Measurements from ENCODE around the gene ICA1. TPM values are rescaled to one million over a fixed set of nuclear protein-coding genes. Genes with fewer than 3 reads are reported as not detected.

ICA1 gene
- polyA plus RNA-seq, 2 of the 4 experiments (the other 2 are of a cell fraction): 0.66 to 2.0 TPM

GRCh38 chr7:8205537-8205936, 56.4 kb downstream of the ICA1 start:
- H3K4me1 ChIP-seq: no peaks in the 10 kb centered on the region
- POLR2A ChIA-PET: no interaction called here
- WGBS (ENCODE audit: missing lambda C conversion rate): 48% methylated on average over 5 of the region's 5 CpGs

GRCh38 chr7:8205031-8205387, 57.0 kb downstream of the ICA1 start:
- 57% methylated on average over 2 of the region's 2 CpGs for WGBS (ENCODE audit: missing lambda C conversion rate)
- no peak for TF ChIP-seq MAFK (IDR thresholded peaks at IDR 0.05; ENCODE audit: partially characterized antibody)
- no peak for TF ChIP-seq HMGXB4 (CRISPR knock-in tag; IDR thresholded peaks at IDR 0.05; ENCODE audit: borderline replicate concordance)
- TF ChIP-seq GATA3 (IDR thresholded peaks at IDR 0.05; ENCODE audit: borderline replicate concordance): no peak
- TF ChIP-seq ELK1 (IDR thresholded peaks at IDR 0.05; ENCODE audit: low read depth, low read length): no peak
- no peak for TF ChIP-seq KDM5A (IDR thresholded peaks at IDR 0.05)
- TF ChIP-seq CHD4 (IDR thresholded peaks at IDR 0.05; ENCODE audit: borderline replicate concordance): no peak
- no peak for DNase-seq (ENCODE audit: low read depth in 1 of 2, low spot score in 1 of 2)
- Histone ChIP-seq H3K27ac (no peak overlapping the region), H3K4me3 (no peak overlapping the region), H3K4me1 (no peaks in the 10 kb centered on the region), H3K9me3 (no peaks in the 10 kb centered on the region), H3K4me2 (no peak overlapping the region)
- no peak for ATAC-seq
- ChIA-PET CTCF (interaction anchor here (1.3 to 2.0 kb wide), 3 partner anchors 12 to 610 kb away, joined by 3 to 4 read pairs (median 3); no protein-coding TSS in a partner anchor), POLR2A (no interaction called here)
- FAIRE-seq: no peak

More at GRCh38 chr7:8205537-8205936, 56.4 kb downstream of the ICA1 start:
- CTCF ChIA-PET: interaction anchor here (1.2 to 1.7 kb wide), 4 partner anchors 12 to 611 kb away, joined by 3 to 4 read pairs (median 4); no protein-coding TSS in a partner anchor
- H3K27ac ChIP-seq: no peak overlapping the region
- DNase-seq (ENCODE audit: low read depth in 1 of 2, low spot score in 1 of 2) (no peak), ATAC-seq (no peak), FAIRE-seq (no peak)
- H3K9me3 ChIP-seq: no peaks in the 10 kb centered on the region
- TF ChIP-seq POLR2AphosphoS2 (conservative IDR thresholded peaks at IDR 0.05; ENCODE audit: low read length): no peak
- no peak for TF ChIP-seq FOSL2 (IDR thresholded peaks at IDR 0.05)
- no peak for TF ChIP-seq FOSL2 (CRISPR knock-in tag; IDR thresholded peaks at IDR 0.05)
- no peak for TF ChIP-seq HMGXB4 (CRISPR knock-in tag; IDR thresholded peaks at IDR 0.05; ENCODE audit: borderline replicate concordance)
- TF ChIP-seq PHF8 (IDR thresholded peaks at IDR 0.05; ENCODE audit: borderline replicate concordance, low read depth): no peak
- H3K4me2 ChIP-seq: no peak overlapping the region
- no peak overlapping the region for H3K4me3 ChIP-seq

GRCh38 chr7:8204339-8205030, 57.5 kb downstream of the ICA1 start:
- TF ChIP-seq POLR2A (IDR thresholded peaks at IDR 0.05; ENCODE audit: low read length) (no peak), ZNF302 (CRISPR knock-in tag; IDR thresholded peaks at IDR 0.05) (no peak), MAFK (IDR thresholded peaks at IDR 0.05; ENCODE audit: partially characterized antibody) (peak; percentile 62), E2F6 (IDR thresholded peaks at IDR 0.05; ENCODE audit: borderline replicate concordance, low read depth) (no peak)
- Histone ChIP-seq H3K9me3 (no peaks in the 10 kb centered on the region), H3K4me3 (no peak overlapping the region), H3K4me1 (no peaks in the 10 kb centered on the region), H3K4me2 (no peak overlapping the region), H3K27ac (no peak overlapping the region)
- 38% methylated on average over 7 of the region's 7 CpGs for WGBS (ENCODE audit: missing lambda C conversion rate)
- FAIRE-seq (no peak), DNase-seq (ENCODE audit: low read depth in 1 of 2, low spot score in 1 of 2) (no peak), ATAC-seq (no peak)
- ChIA-PET POLR2A (no interaction called here), CTCF (interaction anchor here (1.3 to 2.0 kb wide), 3 partner anchors 13 to 610 kb away, joined by 3 to 4 read pairs (median 3); no protein-coding TSS in a partner anchor)
